IMR-90 (cell line): Measurements from ENCODE around the gene LRP1B. TPM values are rescaled to one million over a fixed set of nuclear protein-coding genes. Genes with fewer than 3 reads are reported as not detected.

Source experiments
- ATAC-seq: fragments of 200-7000 bp; cut with Tn5 transposase; 2 replicates; pipeline ENCODE4 v1.9.1; 2020; ENCODE audit warnings: low read depth, mild to moderate bottlenecking, moderate library complexity
- BruUV-seq: library from RNA; stranded (reverse); fragments of 400-500 nt; replicated peaks from 2 replicates; lab custom pipeline; 2021; lab: Mats Ljungman, UMichigan
- CTCF ChIA-PET: fragments of 300-600 bp; formaldehyde crosslinking; extraction: SDS; loops from one replicate; lab custom pipeline; 2021; ENCODE audit warnings: antibody characterized with exemption; lab: Yijun Ruan, JAX
- POLR2A ChIA-PET: fragments of 300-600 bp; sonication (Branson Sonifier 250); formaldehyde crosslinking; loops from one replicate; lab custom pipeline; 2022; ENCODE audit warnings: antibody characterized with exemption; ENCODE audit not compliant: unreplicated experiment; lab: Charles Lee
- DNase-seq: peaks from one replicate; pipeline ENCODE4 v3.0.0; 2013
- H2AFZ ChIP-seq: replicated peaks from 2 replicates; pipeline ENCODE3; 2013; ENCODE audit warnings: low read length, mild to moderate bottlenecking; ENCODE audit not compliant: poor library complexity
- H2AK5ac ChIP-seq: 2 replicates; pipeline ENCODE4 v1.6.1; 2013; ENCODE audit warnings: low read depth, low read length, inconsistent platforms
- H2AK9ac ChIP-seq: replicated peaks from 2 replicates; pipeline ENCODE3; 2013; ENCODE audit warnings: mild to moderate bottlenecking, low read depth, low read length, moderate library complexity; ENCODE audit not compliant: poor library complexity
- H2BK120ac ChIP-seq: 2 replicates; pipeline ENCODE4 v1.6.1; 2013; ENCODE audit warnings: low read depth, low read length, inconsistent platforms
- H2BK15ac ChIP-seq: 3 replicates; pipeline ENCODE4 v1.6.1; 2013; ENCODE audit warnings: low read depth, low read length, inconsistent platforms
- H2BK20ac ChIP-seq: 2 replicates; pipeline ENCODE4 v1.6.1; 2013; ENCODE audit warnings: low read depth, mild to moderate bottlenecking, inconsistent platforms, low read length, moderate library complexity
- H2BK5ac ChIP-seq: 2 replicates; pipeline ENCODE4 v1.6.1; 2013; ENCODE audit warnings: mild to moderate bottlenecking, low read depth, low read length, inconsistent platforms; ENCODE audit not compliant: poor library complexity, severe bottlenecking
- H3K14ac ChIP-seq: replicated peaks from 2 replicates; pipeline ENCODE4 v1.6.1; 2013; ENCODE audit warnings: low read depth, low read length, inconsistent platforms
- H3K18ac ChIP-seq: 2 replicates; pipeline ENCODE4 v1.6.1; 2013; ENCODE audit warnings: low read depth, low read length, control low read depth
- H3K23ac ChIP-seq: 2 replicates; pipeline ENCODE4 v1.6.1; 2013; ENCODE audit warnings: low read depth, low read length, inconsistent platforms
- H3K27ac ChIP-seq: 2 replicates; pipeline ENCODE4 v1.5.1; 2013; ENCODE audit warnings: mild to moderate bottlenecking, control low read depth, low read length; ENCODE audit not compliant: insufficient read depth
- H3K27me3 ChIP-seq: 2 replicates; pipeline ENCODE4 v1.6.1; 2013; ENCODE audit warnings: low read length; ENCODE audit not compliant: control insufficient read depth, insufficient read depth
- H3K36me3 ChIP-seq: 2 replicates; pipeline ENCODE4 v1.6.1; 2013; ENCODE audit warnings: low read length, mixed read lengths; ENCODE audit not compliant: control insufficient read depth, insufficient read depth
- H3K4ac ChIP-seq: 2 replicates; pipeline ENCODE4 v1.6.1; 2013; ENCODE audit warnings: low read depth, low read length, inconsistent platforms
- H3K4me1 ChIP-seq: 2 replicates; pipeline ENCODE4 v1.6.1; 2013; ENCODE audit warnings: low read length, mixed read lengths; ENCODE audit not compliant: control insufficient read depth, insufficient read depth
- H3K4me2 ChIP-seq: 2 replicates; pipeline ENCODE4 v1.6.1; 2013; ENCODE audit warnings: low read depth, mild to moderate bottlenecking, control low read depth, low read length, moderate library complexity
- H3K4me3 ChIP-seq: 2 replicates; pipeline ENCODE4 v1.5.1; 2013; ENCODE audit warnings: low read depth, mild to moderate bottlenecking, control low read depth, low read length, moderate library complexity; ENCODE audit not compliant: insufficient read depth
- H3K56ac ChIP-seq: 2 replicates; pipeline ENCODE4 v1.6.1; 2013; ENCODE audit warnings: low read length, inconsistent platforms; ENCODE audit not compliant: insufficient read depth; ENCODE audit errors: extremely low read depth
- H3K79me1 ChIP-seq, 2 experiments: 2 replicates each; pipeline ENCODE4 v1.6.1; 2013; ENCODE audit warnings: low read length in 2 of 2, inconsistent platforms in 1 of 2, low read depth in 1 of 2
- H3K9ac ChIP-seq: 2 replicates; pipeline ENCODE4 v1.6.1; 2013; ENCODE audit warnings: low read depth, low read length, control low read depth
- H3K9me1 ChIP-seq: 2 replicates; pipeline ENCODE4 v1.6.1; 2013; ENCODE audit warnings: low read length, inconsistent platforms; ENCODE audit not compliant: insufficient read depth
- H3K9me3 ChIP-seq: 2 replicates; pipeline ENCODE4 v1.6.1; 2013; ENCODE audit warnings: low read length; ENCODE audit not compliant: control insufficient read depth, insufficient read depth
- H4K20me1 ChIP-seq: 2 replicates; pipeline ENCODE4 v1.6.1; 2013; ENCODE audit warnings: low read length, inconsistent platforms; ENCODE audit not compliant: insufficient read depth
- H4K5ac ChIP-seq: 2 replicates; pipeline ENCODE4 v1.6.1; 2013; ENCODE audit warnings: mild to moderate bottlenecking, low read depth, low read length, control low read depth
- H4K8ac ChIP-seq, 2 experiments: 2 replicates each; pipeline ENCODE4 v1.6.1; 2013; ENCODE audit warnings: low read depth in 2 of 2, low read length in 2 of 2, control low read depth in 1 of 2, inconsistent platforms in 1 of 2
- H4K91ac ChIP-seq: 2 replicates; pipeline ENCODE4 v1.6.1; 2013; ENCODE audit warnings: low read depth, low read length, inconsistent platforms; ENCODE audit not compliant: insufficient read depth
- CEBPB ChIP-seq: IDR thresholded peaks from 2 replicates; pipeline ENCODE4 v1.6.1; 2012; ENCODE audit warnings: low read depth, low read length, improper control_type of control experiment
- MAZ ChIP-seq: IDR thresholded peaks from 2 replicates; pipeline ENCODE4 v1.6.1; 2012; ENCODE audit warnings: low read depth, mild to moderate bottlenecking, low read length, improper control_type of control experiment, moderate library complexity, borderline replicate concordance
- USF2 ChIP-seq: fragments of 150-350 bp; IDR thresholded peaks from 2 replicates; pipeline ENCODE4 v1.6.1; 2017; ENCODE audit warnings: mild to moderate bottlenecking, antibody characterized with exemption, low read length, low read depth
- whole genome bisulfite sequencing, 2 experiments: methylation state at CpG; one replicate each; pipeline versions ENCODE4 v1.1.5 to v1.1.7; 2013; ENCODE audit warnings: missing lambda C conversion rate in 2 of 2; ENCODE audit not compliant: insufficient read length in 1 of 2; ENCODE audit errors: extremely low coverage in 2 of 2; 5-methylcytosine and 5-hydroxymethylcytosine counted together
- dilution Hi-C: fragments of 300-500 bp; cut with HindIII; formaldehyde crosslinking; loops from one replicate; pipeline ENCODE4 v1.14.3; 2018; ENCODE audit warnings: low sequenced_read_pairs; ENCODE audit not compliant: unreplicated experiment
- in situ Hi-C: fragments of 300-500 bp; cut with MboI; formaldehyde crosslinking; loops from 3 replicates; pipeline ENCODE4 v1.14.3; 2019; ENCODE audit warnings: low sequenced_read_pairs, inconsistent platforms, mixed read lengths
- intact Hi-C: fragments of 100-400 bp; cut with micrococcal nuclease; formaldehyde crosslinking; loops from 2 replicates; pipeline ENCODE4 v1.10.0; 2022
- polyA plus RNA-seq, 3 experiments: library from polyadenylated mRNA; depleted of rRNA; stranded (reverse); fragments of >200 nt; gene quantifications; 2 replicates each; pipeline ENCODE4 v1.2.3, GENCODE V29; 2012; ENCODE audit warnings: low replicate concordance in 1 of 3
- total RNA-seq: library from RNA; depleted of rRNA; stranded (reverse); fragments of >200 nt; gene quantifications from 2 replicates; pipeline ENCODE4 v1.2.3, GENCODE V29; 2012

Gene LRP1B
- total and polyA plus RNA-seq, 2 of the 4 experiments (the other 2 are of a cell fraction): under 0.01 to 0.02 TPM

- WGBS, 2 experiments: no CpG with 5 or more reads among the region's 1 CpG
- Histone ChIP-seq H2BK5ac (peak overlapping the region; percentile 3), H2BK120ac (peak overlapping the region; percentile 11), H4K91ac (no peak overlapping the region), H3K36me3 (no peaks in the 10 kb centered on the region), H3K27ac (no peak overlapping the region), H3K79me1 (no peaks in the 10 kb centered on the region), H3K4me1 (peaks cover 5% of the 10 kb centered on the region; the same call in 1 of the 2 replicates), H4K5ac (peak overlapping the region; percentile 22; the same call in 1 of the 2 replicates), H2AK5ac (no peak overlapping the region), H3K27me3 (no peaks in the 10 kb centered on the region), H3K23ac (no peak overlapping the region), H3K18ac (peak overlapping the region; percentile 64; the same call in 1 of the 2 replicates), H4K8ac (no peak overlapping the region; a peak in 1 of 4 replicates), H4K20me1 (no peaks in the 10 kb centered on the region), H3K14ac (no peak overlapping the region), H3K4me3 (no peak overlapping the region), H2AK9ac (no peak overlapping the region), H3K9me1 (no peaks in the 10 kb centered on the region), H3K4me2 (peak overlapping the region; percentile 39; the same call in 1 of the 2 replicates), H2BK20ac (peak overlapping the region; percentile 77), H3K56ac (no peak overlapping the region), H2AFZ (no peak overlapping the region), H3K4ac (no peak overlapping the region), H2BK15ac (no peak overlapping the region), H3K9me3 (no peaks in the 10 kb centered on the region), H3K9ac (no peak overlapping the region)
- no peak for TF ChIP-seq MAZ
- TF ChIP-seq USF2: no peak
- TF ChIP-seq CEBPB: 0 out of 2 replicates have a peak, but pooled peaks have one; percentile 7
- ChIA-PET POLR2A (no interaction called here), CTCF (no interaction called here)
- in situ Hi-C loops: no loop called here
- intact Hi-C loops: no loop called here
- ATAC-seq (no peak), DNase-seq (peak; percentile 18)
- BruUV-seq: no TSS peak
- dilution Hi-C loops: no loop called here
These were observed 1132.2 kb downstream of the LRP1B start for GRCh38 chr2:140998577-140998976.
